GM12801 (cell line): Measurements from ENCODE around the gene PLEKHF1.

ENCODE experiments used
- TF ChIP-seq, protein P1 (sequence below): IDR thresholded peaks from one replicate; pipeline ENCODE4 v1.5.1; 2011; ENCODE audit warnings: control low read depth; ENCODE audit not compliant: insufficient read length; ENCODE audit errors: extremely low read depth

The PLEKHF1 gene

DNA sequence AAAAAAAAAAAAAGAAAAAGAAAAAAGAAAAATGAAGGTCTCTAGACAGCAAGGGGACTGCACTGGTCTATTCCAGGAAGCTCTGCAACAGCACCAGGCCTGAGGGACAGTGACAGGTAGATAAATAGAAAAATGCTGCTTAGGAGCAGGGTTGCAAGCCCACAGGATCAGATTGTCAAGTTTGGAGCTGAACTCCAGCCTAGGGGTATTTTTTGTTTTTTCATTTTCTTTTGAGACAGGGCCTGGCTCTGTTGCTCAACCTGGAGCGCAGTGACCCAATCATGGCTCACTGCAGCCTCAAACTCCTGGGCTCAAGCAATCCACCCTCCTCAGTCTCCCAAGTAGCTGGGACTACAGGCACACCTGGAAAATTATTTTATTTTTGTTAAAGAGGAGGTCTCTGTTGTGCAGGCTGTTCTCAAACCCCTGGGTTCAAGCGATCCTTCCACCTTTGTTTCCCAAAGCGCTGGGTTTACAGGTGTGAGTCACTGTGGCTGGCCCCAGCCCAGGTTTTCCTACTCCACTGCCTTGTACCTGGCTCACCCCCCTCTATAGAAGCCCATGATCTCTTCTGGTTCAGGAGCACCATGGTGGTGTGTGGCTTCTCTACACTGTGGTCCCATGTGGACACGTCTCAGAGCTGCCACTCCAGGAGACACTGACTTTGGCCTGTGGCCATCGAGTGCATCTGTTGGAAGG lies 35.3 kb upstream of the PLEKHF1 start:
- TF ChIP-seq, protein P1, sequence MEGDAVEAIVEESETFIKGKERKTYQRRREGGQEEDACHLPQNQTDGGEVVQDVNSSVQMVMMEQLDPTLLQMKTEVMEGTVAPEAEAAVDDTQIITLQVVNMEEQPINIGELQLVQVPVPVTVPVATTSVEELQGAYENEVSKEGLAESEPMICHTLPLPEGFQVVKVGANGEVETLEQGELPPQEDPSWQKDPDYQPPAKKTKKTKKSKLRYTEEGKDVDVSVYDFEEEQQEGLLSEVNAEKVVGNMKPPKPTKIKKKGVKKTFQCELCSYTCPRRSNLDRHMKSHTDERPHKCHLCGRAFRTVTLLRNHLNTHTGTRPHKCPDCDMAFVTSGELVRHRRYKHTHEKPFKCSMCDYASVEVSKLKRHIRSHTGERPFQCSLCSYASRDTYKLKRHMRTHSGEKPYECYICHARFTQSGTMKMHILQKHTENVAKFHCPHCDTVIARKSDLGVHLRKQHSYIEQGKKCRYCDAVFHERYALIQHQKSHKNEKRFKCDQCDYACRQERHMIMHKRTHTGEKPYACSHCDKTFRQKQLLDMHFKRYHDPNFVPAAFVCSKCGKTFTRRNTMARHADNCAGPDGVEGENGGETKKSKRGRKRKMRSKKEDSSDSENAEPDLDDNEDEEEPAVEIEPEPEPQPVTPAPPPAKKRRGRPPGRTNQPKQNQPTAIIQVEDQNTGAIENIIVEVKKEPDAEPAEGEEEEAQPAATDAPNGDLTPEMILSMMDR: no peak

DNA sequence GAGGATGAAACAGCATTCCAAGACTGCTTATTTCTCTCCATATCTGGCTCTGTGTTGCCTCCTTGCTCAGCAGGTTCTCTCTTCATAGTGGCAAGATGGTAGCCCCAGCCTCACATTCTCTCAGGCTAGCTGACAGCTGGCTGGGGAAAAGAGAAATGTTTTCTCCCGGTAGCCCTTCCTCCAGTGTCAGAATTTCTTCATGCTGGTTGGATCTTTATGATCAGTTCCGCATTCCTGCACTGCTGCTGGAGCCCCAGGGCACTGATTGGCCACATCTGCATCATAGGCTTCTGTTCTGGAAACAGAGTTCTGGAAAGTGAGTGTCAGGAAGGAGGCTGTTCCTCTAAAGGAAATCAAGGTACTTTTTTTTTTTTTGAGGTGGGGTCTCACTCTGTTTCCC lies 34.6 kb upstream of the PLEKHF1 start:
- TF ChIP-seq, protein P1: no peak

DNA sequence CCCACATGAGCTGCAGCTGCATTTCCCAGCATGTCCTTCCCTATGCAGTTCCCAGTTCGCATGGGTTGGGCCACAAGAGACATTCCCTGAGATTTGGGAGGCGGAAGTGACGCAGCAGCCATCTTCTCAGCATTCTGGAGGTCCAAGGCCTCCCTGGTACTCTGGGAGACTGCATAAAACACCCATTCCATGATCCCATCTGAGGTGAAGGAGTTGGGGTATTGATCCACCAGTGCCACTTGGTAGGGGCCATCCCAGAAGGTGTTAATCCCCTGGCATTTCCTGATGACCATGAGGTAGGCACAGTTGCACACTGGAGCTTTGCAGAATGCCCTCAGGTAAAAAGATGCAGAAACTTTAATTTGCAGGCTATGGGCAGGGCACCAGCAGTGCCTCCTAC lies 33.8 kb upstream of the PLEKHF1 start:
- TF ChIP-seq, protein P1: no peak

DNA sequence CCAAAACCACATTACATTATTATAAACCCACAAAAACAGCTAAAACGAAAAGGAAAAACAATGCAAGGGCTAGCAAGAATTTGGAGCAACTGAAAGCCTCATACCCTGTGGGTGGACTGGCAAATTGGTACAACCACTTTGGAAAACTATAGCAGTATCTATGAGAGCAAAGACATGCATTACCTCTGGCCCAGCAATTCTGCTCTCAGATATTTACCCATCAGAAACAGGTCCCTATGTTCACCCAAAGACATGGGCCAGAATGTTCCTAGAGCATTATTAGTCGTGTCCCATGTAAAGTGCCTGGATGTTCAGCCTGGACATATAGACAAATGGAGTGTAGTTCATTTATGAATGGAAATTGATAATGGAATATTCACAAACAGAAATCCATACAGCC lies 31.3 kb upstream of the PLEKHF1 start:
- TF ChIP-seq, protein P1: no peak

DNA sequence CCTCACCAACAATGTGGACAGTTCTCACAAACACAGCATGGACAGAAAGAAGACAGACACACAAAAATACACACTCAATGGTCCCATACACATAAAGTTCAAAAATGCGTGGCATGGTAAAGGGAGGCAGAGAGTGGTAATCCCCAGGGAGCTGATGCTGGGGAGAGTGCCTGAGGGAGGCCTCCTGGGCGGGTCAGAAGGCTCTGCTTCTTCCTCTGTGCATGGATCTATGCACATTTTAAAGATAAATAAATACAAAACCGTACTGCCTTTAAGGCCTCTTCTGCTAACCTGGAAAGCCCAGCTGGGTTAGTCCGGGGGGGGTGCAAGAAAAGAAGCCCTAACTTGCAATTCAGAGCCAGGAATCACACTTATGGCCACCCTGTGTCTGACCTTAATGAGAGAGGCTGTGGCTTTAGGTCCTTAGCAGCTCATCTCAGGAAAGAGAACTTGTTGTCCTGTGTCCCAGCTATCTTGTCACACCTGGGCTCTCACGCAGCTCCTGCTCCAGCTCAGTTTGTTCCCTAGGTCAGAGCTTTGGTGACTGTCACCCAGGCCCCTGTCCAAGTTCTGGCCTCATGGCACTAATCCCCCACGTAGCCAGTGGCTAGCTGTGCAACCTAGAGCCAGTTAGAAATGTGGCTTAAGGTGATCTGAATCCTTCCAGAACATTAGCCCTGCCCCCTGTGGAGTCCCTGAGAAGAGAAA lies 30.7 kb upstream of the PLEKHF1 start:
- TF ChIP-seq, protein P1: no peak

DNA sequence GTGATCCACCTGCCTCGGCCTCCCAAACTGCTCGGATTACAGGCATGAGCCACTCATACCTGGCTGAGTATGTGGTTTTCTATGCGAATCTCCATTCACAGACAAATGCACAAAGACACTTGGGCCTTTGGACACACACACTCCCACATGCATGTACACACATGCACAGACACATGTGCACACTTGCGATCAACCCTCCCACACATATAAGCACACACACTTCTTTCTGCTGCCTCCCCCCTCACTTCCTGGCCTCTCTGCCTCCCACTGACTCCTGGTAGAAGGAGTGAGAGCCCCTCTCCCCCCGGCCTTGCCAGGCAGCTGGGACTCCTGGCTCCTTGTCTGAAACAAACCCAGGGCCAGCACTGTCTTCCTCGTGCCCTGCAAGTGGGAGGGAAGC lies 29.3 kb upstream of the PLEKHF1 start:
- TF ChIP-seq, protein P1: no peak

DNA sequence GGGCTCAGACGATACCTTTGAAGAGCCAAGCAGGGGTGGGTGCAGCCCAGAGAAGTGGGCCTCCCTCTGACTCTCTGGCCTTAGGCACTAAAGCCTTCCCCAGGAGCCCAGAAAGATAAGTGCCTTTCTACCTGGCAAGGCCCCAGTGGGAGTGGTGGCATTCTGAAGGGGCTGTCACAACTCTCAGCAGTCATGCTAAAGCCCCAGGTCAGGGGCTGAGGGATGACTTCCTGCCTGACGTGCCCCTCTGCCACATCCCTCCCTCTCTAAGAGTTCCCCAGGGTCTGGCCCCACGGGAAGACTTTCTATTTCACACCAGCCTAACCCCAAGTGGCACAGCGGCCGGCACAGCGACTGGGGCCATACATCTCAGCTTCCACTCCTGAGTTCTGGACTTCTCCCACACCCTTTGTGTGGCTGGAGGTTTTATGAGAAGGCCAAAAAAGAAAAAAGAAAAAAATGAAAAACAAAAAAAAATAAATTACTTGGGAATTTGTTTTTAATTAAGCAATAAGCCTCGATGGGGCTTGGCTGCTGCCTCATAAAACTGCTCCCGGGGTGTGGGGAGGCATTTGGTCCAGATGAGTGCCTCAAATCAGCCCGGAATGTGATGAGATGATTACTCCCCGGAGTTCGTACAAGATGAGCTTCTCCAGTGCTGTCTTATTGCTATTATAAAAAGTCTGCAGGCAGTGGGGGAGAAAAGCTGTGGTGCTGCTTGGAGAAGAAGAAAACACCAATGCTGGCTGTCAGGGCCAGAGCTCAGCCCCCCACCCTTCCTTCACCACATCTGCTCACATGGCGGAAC lies 28.5 kb upstream of the PLEKHF1 start:
- TF ChIP-seq, protein P1: no peak
